A673 (cell line): ENCODE data around the gene MAPK9. TPM values are rescaled to one million over a fixed set of nuclear protein-coding genes. Genes with fewer than 3 reads are reported as not detected.

Experiments used
- BruUV-seq: library from RNA; stranded (reverse); fragments of 400-500 nt; replicated peaks from 2 replicates; lab custom pipeline; 2021; lab: Mats Ljungman, UMichigan
- CTCF ChIA-PET: fragments of 300-600 bp; sonication (Branson Sonifier 250); formaldehyde crosslinking; loops from one replicate; lab custom pipeline; 2022; ENCODE audit warnings: antibody characterized with exemption; lab: Charles Lee
- POLR2A ChIA-PET: fragments of 300-600 bp; sonication (Branson Sonifier 250); formaldehyde crosslinking; loops from one replicate; lab custom pipeline; 2022; ENCODE audit warnings: antibody characterized with exemption; ENCODE audit not compliant: low non-redundant PET; lab: Charles Lee
- DNase-seq: peaks from one replicate; pipeline ENCODE4 v3.0.0-alpha.2; 2015; ENCODE audit warnings: low spot score
- H3K27ac ChIP-seq: fragments of 200-600 bp; sonication (generic); 2 replicates; pipeline ENCODE4 v1.5.1; 2016; ENCODE audit warnings: mixed run types, low read depth, mild to moderate bottlenecking, mixed read lengths, antibody characterized with exemption, low read length; ENCODE audit not compliant: poor library complexity, severe bottlenecking
- H3K27me3 ChIP-seq: fragments of 200-600 bp; sonication (generic); replicated peaks from 2 replicates; pipeline ENCODE4 v1.6.1; 2017; ENCODE audit warnings: mixed run types, low read depth, mild to moderate bottlenecking, mixed read lengths, antibody characterized with exemption, low read length; ENCODE audit not compliant: insufficient read depth, poor library complexity
- H3K36me3 ChIP-seq: fragments of 200-600 bp; sonication (generic); 2 replicates; pipeline ENCODE4 v1.6.1; 2016; ENCODE audit warnings: mixed run types, mild to moderate bottlenecking, mixed read lengths, antibody characterized with exemption, low read length; ENCODE audit not compliant: insufficient read depth, poor library complexity, severe bottlenecking
- H3K4me1 ChIP-seq: fragments of 200-600 bp; sonication (generic); 2 replicates; pipeline ENCODE4 v1.6.1; 2017; ENCODE audit warnings: mixed run types, mild to moderate bottlenecking, mixed read lengths, antibody characterized with exemption, low read length; ENCODE audit not compliant: insufficient read depth, poor library complexity, severe bottlenecking
- H3K4me3 ChIP-seq: fragments of 200-600 bp; sonication (generic); 2 replicates; pipeline ENCODE4 v1.5.1; 2016; ENCODE audit warnings: low read depth, mixed run types, mild to moderate bottlenecking, mixed read lengths, low read length; ENCODE audit not compliant: poor library complexity, severe bottlenecking
- H3K9me3 ChIP-seq: fragments of 200-600 bp; sonication (generic); 2 replicates; pipeline ENCODE4 v1.6.1; 2016; ENCODE audit warnings: mixed run types, low read depth, mild to moderate bottlenecking, mixed read lengths, antibody characterized with exemption, low read length; ENCODE audit not compliant: poor library complexity, severe bottlenecking
- EZH2 ChIP-seq: fragments of 200-600 bp; sonication (generic); IDR thresholded peaks from 2 replicates; pipeline ENCODE4 v1.6.1; 2017; ENCODE audit warnings: borderline replicate concordance, low read depth, mild to moderate bottlenecking, mixed read lengths, antibody characterized with exemption, low read length; ENCODE audit not compliant: poor library complexity, severe bottlenecking
- intact Hi-C: fragments of 100-400 bp; cut with micrococcal nuclease; formaldehyde crosslinking; loops from one replicate; pipeline ENCODE4 v1.10.0; 2022; ENCODE audit not compliant: unreplicated experiment
- total RNA-seq: library from RNA; stranded (reverse); gene quantifications from 2 replicates; pipeline ENCODE4 v1.2.3, GENCODE V29; 2021
- TF ChIP-seq, protein P1 (sequence below): fragments of 300-800, 200-600 bp; sonication (generic); conservative IDR thresholded peaks from 2 replicates; pipeline ENCODE4 v1.5.1; 2017; ENCODE audit warnings: low read depth, mild to moderate bottlenecking, antibody characterized with exemption, low read length, moderate library complexity, mixed read lengths

Gene MAPK9
- total RNA-seq, 1 experiment from 2014 or later, result 34.4 TPM

DNA sequence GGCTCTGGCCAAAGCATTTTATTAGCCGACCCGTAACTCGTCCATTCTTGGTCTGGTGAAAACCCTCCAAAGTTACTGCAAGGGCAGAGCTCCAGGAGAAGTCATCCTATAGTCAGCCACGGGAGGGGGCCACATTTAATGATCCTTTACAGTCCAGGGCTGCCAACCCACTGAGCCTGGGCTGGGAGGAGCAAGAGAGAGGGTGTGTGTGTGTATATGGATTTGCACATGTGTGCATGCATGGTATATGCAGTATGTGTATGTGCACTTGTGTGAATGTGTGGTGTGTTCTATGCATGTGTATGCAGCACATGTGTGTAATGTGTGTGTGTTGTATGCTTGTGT, 78.7 kb downstream of the MAPK9 start:
- H3K4me1 ChIP-seq, result peaks cover 3% of the 10 kb centered on the region
- H3K36me3 ChIP-seq, result no peaks in the 10 kb centered on the region
- TF ChIP-seq, protein P1, sequence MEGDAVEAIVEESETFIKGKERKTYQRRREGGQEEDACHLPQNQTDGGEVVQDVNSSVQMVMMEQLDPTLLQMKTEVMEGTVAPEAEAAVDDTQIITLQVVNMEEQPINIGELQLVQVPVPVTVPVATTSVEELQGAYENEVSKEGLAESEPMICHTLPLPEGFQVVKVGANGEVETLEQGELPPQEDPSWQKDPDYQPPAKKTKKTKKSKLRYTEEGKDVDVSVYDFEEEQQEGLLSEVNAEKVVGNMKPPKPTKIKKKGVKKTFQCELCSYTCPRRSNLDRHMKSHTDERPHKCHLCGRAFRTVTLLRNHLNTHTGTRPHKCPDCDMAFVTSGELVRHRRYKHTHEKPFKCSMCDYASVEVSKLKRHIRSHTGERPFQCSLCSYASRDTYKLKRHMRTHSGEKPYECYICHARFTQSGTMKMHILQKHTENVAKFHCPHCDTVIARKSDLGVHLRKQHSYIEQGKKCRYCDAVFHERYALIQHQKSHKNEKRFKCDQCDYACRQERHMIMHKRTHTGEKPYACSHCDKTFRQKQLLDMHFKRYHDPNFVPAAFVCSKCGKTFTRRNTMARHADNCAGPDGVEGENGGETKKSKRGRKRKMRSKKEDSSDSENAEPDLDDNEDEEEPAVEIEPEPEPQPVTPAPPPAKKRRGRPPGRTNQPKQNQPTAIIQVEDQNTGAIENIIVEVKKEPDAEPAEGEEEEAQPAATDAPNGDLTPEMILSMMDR, result no peak
- TF ChIP-seq EZH2, result no peak
- no TSS peak for BruUV-seq
- no peaks in the 10 kb centered on the region for H3K27me3 ChIP-seq
- no peak overlapping the region for H3K27ac ChIP-seq
- H3K4me3 ChIP-seq, result no peak overlapping the region
- intact Hi-C loops, result no loop called here
- ChIA-PET CTCF (no interaction called here), POLR2A (no interaction called here)
- no peaks in the 10 kb centered on the region for H3K9me3 ChIP-seq
- no peak for DNase-seq

DNA sequence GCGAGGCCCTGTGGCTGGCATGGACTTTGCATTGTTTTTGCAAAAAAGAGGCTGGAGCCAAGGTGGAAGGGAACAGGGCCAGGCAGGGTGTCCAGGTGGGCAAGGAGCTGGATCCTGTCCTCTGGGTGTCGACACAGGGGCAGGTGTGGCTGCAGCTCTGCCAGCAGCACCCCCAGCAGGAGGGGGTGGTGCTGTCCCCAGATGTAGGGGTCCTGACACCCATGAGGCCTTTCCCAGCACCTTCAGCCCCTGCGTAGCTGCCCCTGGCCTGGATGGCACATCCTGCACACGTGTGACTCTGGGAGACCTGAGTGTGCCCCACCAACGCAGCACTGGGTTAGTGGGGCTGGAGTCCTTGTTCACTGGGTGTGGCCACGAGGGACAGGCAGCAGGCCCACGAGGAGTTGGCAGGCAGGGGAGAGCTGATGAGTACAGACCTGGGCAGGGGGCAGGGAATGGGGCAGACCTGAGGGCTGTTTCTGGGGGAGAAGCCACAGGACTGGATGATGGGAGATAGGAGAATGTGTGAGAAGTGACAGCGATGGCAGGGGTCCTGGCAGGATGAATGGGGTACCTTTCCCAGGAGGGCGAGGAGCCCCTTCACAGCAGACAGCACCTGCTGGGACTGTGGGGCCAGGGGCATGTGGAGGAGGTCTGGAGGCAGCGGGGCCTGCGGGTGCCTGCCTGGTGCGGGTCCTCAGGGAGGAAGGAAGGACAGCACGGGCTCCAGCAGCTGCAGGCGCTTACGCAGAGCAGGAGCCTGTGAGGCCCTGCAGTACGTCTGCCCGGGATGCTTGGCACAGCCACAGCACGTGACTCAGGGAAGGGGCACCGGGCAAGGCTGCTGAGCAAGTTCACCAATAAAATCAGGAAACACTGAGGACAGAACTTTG, 79.3 kb downstream of the MAPK9 start:
- ChIA-PET POLR2A (no interaction called here), CTCF (no interaction called here)
- Histone ChIP-seq H3K36me3 (no peaks in the 10 kb centered on the region), H3K27ac (no peak overlapping the region), H3K27me3 (no peaks in the 10 kb centered on the region), H3K4me3 (no peak overlapping the region), H3K4me1 (peaks cover 5% of the 10 kb centered on the region), H3K9me3 (no peaks in the 10 kb centered on the region)
- no peak for DNase-seq
- intact Hi-C loops, result no loop called here
- TF ChIP-seq, protein P1, result no peak
- no peak for TF ChIP-seq EZH2
- BruUV-seq, result no TSS peak

DNA sequence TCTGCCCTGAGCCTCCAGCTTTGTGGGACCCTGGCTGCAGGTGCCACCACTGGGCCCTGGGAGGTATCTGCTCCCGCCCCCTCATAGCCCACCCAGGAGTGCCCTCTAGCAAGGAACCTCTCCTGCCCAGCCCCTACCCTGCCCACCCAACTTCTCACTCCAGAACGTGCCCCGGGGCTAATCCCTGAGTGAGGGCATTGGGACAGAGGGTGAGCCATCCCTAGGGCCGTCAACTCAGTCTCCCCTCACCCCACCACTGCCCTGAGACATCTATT, 80.2 kb downstream of the MAPK9 start:
- no peaks in the 10 kb centered on the region for H3K9me3 ChIP-seq
- peaks cover 5% of the 10 kb centered on the region for H3K4me1 ChIP-seq
- BruUV-seq, result no TSS peak
- no peak overlapping the region for H3K4me3 ChIP-seq
- ChIA-PET POLR2A (no interaction called here), CTCF (no interaction called here)
- TF ChIP-seq, protein P1, result no peak
- no peak for TF ChIP-seq EZH2
- no peaks in the 10 kb centered on the region for H3K36me3 ChIP-seq
- DNase-seq, result no peak
- H3K27me3 ChIP-seq, result no peaks in the 10 kb centered on the region
- intact Hi-C loops, result no loop called here
- no peak overlapping the region for H3K27ac ChIP-seq
